Left lung (tissue), 10 donors: Measurements from ENCODE around the gene ZNF407. TPM values are rescaled to one million over a fixed set of nuclear protein-coding genes. Genes with fewer than 3 reads are reported as not detected.

Experiments
- ATAC-seq: fragments of 200-7000 bp; cut with Tn5 transposase; one replicate; pipeline ENCODE4 v1.9.1; 2020; ENCODE audit warnings: moderate library complexity
- DNase-seq, 4 donors: peaks; one replicate each; pipeline ENCODE4 v3.0.0-alpha.2; 2013 to 2020
- H3K27ac ChIP-seq, 2 donors: fragments of 200-600 bp; sonication (generic) in 1 of 2; one replicate each; pipeline versions ENCODE4 v1.5.0 to v1.8.0; 2020 to 2021
- H3K27me3 ChIP-seq, 2 donors: fragments of 200-600 bp; sonication (generic) in 1 of 2; one replicate each; pipeline versions ENCODE4 v1.5.0 to v1.8.0; 2020 to 2021
- H3K36me3 ChIP-seq, 2 donors: fragments of 200-600 bp; sonication (generic) in 1 of 2; one replicate each; pipeline versions ENCODE4 v1.5.0 to v1.8.0; 2020 to 2021
- H3K4me1 ChIP-seq, 2 donors: fragments of 200-600 bp; one replicate each; pipeline ENCODE4 v1.8.0; 2021
- H3K4me3 ChIP-seq, 2 donors: fragments of 200-600 bp; sonication (generic) in 1 of 2; one replicate each; pipeline versions ENCODE4 v1.5.0 to v1.8.0; 2020 to 2021; ENCODE audit warnings: mild to moderate bottlenecking in 1 of 2
- H3K9me3 ChIP-seq, 2 donors: fragments of 200-600 bp; sonication (generic) in 1 of 2; one replicate each; pipeline versions ENCODE4 v1.5.0 to v1.8.0; 2020 to 2021
- CTCF ChIP-seq, 2 donors: fragments of 200-600 bp; sonication (generic) in 1 of 2; IDR thresholded peaks; one replicate each; pipeline versions ENCODE4 v1.5.0 to v1.8.0; 2021; ENCODE audit warnings: antibody characterized with exemption in 2 of 2
- intact Hi-C, 2 donors: fragments of 100-400 bp; cut with DNase I; formaldehyde crosslinking; loops; one replicate each; pipeline versions ENCODE4 v1.11.2 to v1.14.2; 2022
- polyA plus RNA-seq, 6 donors: library from polyadenylated mRNA; unstranded; fragments of 120-200 nt; gene quantifications; one replicate each; pipeline ENCODE4 v1.2.1, GENCODE V29; 2013; ENCODE audit not compliant: insufficient read length in 6 of 6
- total RNA-seq, 2 donors: library from RNA; stranded (reverse); fragmentation: NEBNext Ultra II Directional; extraction: Animal tissue kit (Norgen Biotek cat#: 25700); gene quantifications; one replicate each; pipeline ENCODE4 v1.2.1, GENCODE V29; 2021
- donor health status: DM: no; HTN: yes; CAD: no.
- donor health status: DM: no; HTN: no; CAD: no.

ZNF407 gene
- total and polyA plus RNA-seq, 8 donors: 10.3 to 16.7 (median 11.3) TPM

DNA sequence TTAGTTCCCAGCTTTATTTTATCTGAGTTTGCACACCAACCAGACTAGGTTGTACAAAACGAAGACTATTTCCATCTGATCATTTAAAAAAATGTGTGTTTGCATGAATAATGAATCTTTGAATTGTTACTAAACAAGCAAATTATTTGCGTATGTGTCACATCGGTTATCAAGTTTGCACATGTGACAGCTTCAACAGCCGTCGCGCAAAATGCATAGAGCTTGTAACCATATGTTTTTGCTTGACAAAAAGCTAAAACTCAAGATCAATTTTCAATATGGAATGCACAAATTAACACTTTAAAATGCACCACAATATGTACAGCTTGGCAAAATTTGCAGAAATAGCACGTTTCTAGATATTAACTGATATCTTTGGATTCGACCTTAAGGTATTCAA, 427.2 kb downstream of the ZNF407 start:
- intact Hi-C loops: no loop called here
- Histone ChIP-seq H3K4me1 (no peaks in the 10 kb centered on the region), H3K9me3 (no peaks in the 10 kb centered on the region), H3K27me3 (no peaks in the 10 kb centered on the region), H3K36me3 (no peaks in the 10 kb centered on the region), H3K27ac (no peak overlapping the region), H3K4me3 (no peak overlapping the region)
- DNase-seq (no peak), ATAC-seq (no peak)
- TF ChIP-seq CTCF (IDR thresholded peaks at IDR 0.05): no peak

DNA sequence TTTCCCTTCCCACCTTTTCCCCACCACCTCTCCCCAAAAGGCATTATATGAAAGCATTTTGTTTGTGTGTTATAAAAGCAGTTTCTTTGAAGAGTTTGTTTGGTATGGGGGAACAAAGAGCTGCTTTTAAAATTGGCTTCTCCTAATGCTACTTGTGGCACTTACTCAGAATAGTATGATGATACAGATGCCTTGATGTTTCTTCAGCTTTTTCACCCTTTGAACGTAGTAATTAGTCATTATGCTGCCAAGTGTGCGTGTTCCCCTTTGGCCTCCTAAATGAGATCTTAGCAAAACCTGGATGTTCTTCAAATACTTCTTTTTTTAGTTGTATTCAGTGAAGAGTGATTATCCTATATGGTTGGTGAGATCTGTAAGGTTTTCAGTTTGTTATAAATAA, 427.9 kb downstream of the ZNF407 start:
- Histone ChIP-seq H3K36me3 (no peaks in the 10 kb centered on the region), H3K27ac (no peak overlapping the region), H3K9me3 (no peaks in the 10 kb centered on the region), H3K4me3 (no peak overlapping the region), H3K4me1 (no peaks in the 10 kb centered on the region), H3K27me3 (no peaks in the 10 kb centered on the region)
- ATAC-seq (no peak), DNase-seq (no peak)
- TF ChIP-seq CTCF (IDR thresholded peaks at IDR 0.05): no peak
- intact Hi-C loops: no loop called here

DNA sequence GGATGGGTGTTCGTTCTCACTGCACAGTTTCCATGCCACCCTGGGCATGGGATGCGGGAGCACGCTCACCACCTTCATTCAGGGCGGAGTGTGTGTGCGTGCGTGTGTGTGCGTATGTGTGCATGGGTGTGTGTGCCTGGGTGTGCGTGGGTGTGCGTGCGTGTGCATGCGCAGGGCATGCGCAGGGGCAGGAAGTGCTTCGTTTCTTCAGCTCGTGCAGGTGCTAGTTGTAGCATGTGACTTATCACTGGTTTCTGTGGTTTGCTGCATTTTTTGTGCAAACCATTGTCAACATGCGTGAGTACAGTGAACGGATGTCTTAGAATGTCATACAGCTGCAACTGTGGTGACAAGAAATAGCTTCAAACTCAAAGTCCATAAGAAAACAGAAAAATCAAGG, 431.8 kb downstream of the ZNF407 start:
- H3K9me3 ChIP-seq: no peaks in the 10 kb centered on the region
- intact Hi-C loops: no loop called here
- ATAC-seq: no peak

DNA sequence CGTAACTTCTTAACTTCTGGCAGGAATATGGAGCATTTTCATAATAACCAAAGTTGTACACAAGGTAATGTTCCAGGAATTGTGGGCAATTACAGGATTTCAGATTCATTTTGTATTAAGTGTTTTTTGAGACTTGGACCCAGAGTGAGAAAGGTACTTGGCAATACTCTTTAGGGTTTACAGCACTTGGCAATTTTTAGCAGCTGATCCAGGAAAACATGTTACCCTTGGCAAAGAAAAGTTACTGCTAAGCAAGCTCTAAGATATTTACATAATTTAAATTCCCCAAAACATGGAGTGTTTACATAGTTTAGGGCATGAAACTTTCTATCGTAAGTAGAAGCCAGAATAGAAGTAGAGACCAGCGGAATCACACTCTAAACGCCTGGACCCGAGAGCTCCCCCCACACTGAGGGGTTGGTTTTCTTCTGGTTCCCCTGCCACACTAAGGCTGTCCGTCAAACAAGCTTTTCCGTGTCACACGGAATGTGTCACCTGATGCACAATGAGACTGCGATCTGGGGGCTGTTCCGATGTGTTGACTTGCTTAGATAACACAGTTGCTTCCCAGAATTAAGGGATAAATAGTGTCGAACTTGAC, 434.1 kb downstream of the ZNF407 start:
- no peaks in the 10 kb centered on the region for H3K36me3 ChIP-seq
- H3K27ac ChIP-seq: no peak overlapping the region
- no peaks in the 10 kb centered on the region for H3K4me1 ChIP-seq
- no peak overlapping the region for H3K4me3 ChIP-seq
- no peaks in the 10 kb centered on the region for H3K27me3 ChIP-seq
- intact Hi-C loops: no loop called here
- peak in 1 of 4 donors; percentile 65 for DNase-seq
- no peaks in the 10 kb centered on the region for H3K9me3 ChIP-seq
- ATAC-seq: peak; percentile 72
- no peak for TF ChIP-seq CTCF (IDR thresholded peaks at IDR 0.05)

More for the DNA sequence above, 431.8 kb downstream of the ZNF407 start:
- Histone ChIP-seq H3K4me1 (no peaks in the 10 kb centered on the region), H3K4me3 (no peak overlapping the region), H3K36me3 (no peaks in the 10 kb centered on the region), H3K27me3 (no peaks in the 10 kb centered on the region), H3K27ac (no peak overlapping the region)
- TF ChIP-seq CTCF (IDR thresholded peaks at IDR 0.05): no peak
- no peak for DNase-seq

- Histone ChIP-seq H3K27me3 (no peaks in the 10 kb centered on the region), H3K4me3 (no peak overlapping the region), H3K9me3 (no peaks in the 10 kb centered on the region), H3K27ac (no peak overlapping the region), H3K36me3 (no peaks in the 10 kb centered on the region), H3K4me1 (no peaks in the 10 kb centered on the region)
- DNase-seq (no peak), ATAC-seq (no peak)
- intact Hi-C loops: no loop called here
- no peak for TF ChIP-seq CTCF (IDR thresholded peaks at IDR 0.05)
These were observed 435.8 kb downstream of the ZNF407 start for GRCh38 chr18:75033516-75033915.
